ENCODE measurements around the gene PLA2G4D. TPM values are rescaled to one million over a fixed set of nuclear protein-coding genes. Genes with fewer than 3 reads are reported as not detected.

PLA2G4D gene
- total RNA-seq (2022; extraction: Qiagen RNA extraction), result 0.03 TPM in 1 of 5 replicates, not detected in the others

GRCh38 chr15:42094512-42094963, at the start of gene PLA2G4D:
PLA2G4D (minus strand) TSS chr15:42094562; CDS start chr15:42094459, 103 bp downstream.

GRCh38 chr15:42020713-42021273, 73.6 kb downstream of the PLA2G4D start, which contains the start of gene PLA2G4E:
PLA2G4E (minus strand) TSS chr15:42021042; CDS start chr15:42021030, 12 bp downstream.

Other genes with a start within 250 kb of the PLA2G4D start
- 0.17 to 0.27 TPM (median 0.24 TPM) in 5 replicates for gene SPTBN5, start 200.5 kb downstream of the PLA2G4D start, total RNA-seq (2022; extraction: Qiagen RNA extraction)
- 10.0 to 12.4 TPM (median 11.4 TPM) in 5 replicates for gene EHD4, start 122.0 kb downstream of the PLA2G4D start, total RNA-seq (2022; extraction: Qiagen RNA extraction)
- gene PLA2G4E, start 73.5 kb downstream of the PLA2G4D start, total RNA-seq (2022; extraction: Qiagen RNA extraction), result 0.02 TPM in 1 of 5 replicates, not detected in the others
- gene PLA2G4F, start 62.1 kb upstream of the PLA2G4D start, total RNA-seq (2022; extraction: Qiagen RNA extraction), result not detected in 5 replicates
- 13.6 to 17.8 TPM (median 16.2 TPM) in 5 replicates for gene VPS39, start 113.7 kb upstream of the PLA2G4D start, total RNA-seq (2022; extraction: Qiagen RNA extraction)
- gene GANC, start 178.6 kb upstream of the PLA2G4D start, total RNA-seq (2022; extraction: Qiagen RNA extraction), result 5.5 to 7.4 TPM (median 6.9 TPM) in 5 replicates
- gene TMEM87A, start 178.9 kb upstream of the PLA2G4D start, total RNA-seq (2022; extraction: Qiagen RNA extraction), result 24.9 to 33.8 TPM (median 26.2 TPM) in 5 replicates